ENCODE measurements around the gene MPRIP. TPM values are rescaled to one million over a fixed set of nuclear protein-coding genes. Genes with fewer than 3 reads are reported as not detected.

The MPRIP gene
- total and polyA plus RNA-seq, 2 donors (not counting 3 experiments of a cell fraction or from before 2014, with no cell fraction given): 94.6 to 246 TPM

DNA sequence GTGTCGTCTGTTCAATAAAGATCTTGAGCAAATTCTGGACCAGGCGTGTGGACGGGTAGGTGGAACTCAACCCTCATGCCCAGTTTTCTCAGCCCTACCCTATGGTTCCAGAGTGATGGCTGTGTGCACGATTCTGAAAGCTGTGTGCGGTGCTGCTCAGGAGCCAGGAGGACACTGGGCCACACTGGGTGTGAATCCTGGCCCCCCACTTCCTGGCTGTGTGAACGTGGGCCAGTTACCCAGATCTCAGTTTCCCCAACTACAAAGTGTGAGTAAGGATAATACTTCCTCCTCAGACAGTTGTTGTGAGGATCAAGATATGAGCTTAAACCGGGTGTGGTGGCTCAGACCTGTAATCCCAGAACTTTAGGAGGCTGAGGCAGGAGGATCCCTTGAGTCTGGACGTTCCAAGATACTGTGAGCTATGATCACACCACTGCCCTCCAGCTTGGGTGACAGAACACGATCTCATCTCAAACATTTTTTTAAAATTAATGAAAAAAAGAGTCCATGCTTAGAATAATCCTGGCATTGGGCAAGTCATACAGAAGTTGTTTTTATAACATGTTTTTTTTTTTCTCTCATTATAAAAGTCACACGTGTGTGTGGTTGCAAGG lies 14.7 kb upstream of the MPRIP start:
- H3K79me2 ChIP-seq (ENCODE audit: control insufficient read depth, insufficient read depth, low read length): no peaks in the 10 kb centered on the region
- H3K9ac ChIP-seq (replicated peaks; ENCODE audit: extremely low read depth, insufficient read depth, low read length): no peak overlapping the region
- FAIRE-seq: no peak
- intact Hi-C loops (cut with micrococcal nuclease) (no loop called here), dilution Hi-C loops (cut with MboI; ENCODE audit: extremely low pct_ligation_motif_present, low sequenced_read_pairs) (no loop called here)
- H3K36me3 ChIP-seq (ENCODE audit: control insufficient read depth in 2 of 2, extremely low read depth in 1 of 2, insufficient read depth in 2 of 2, low read length in 2 of 2): no peaks in the 10 kb centered on the region
- H3K4me3 ChIP-seq (replicated peaks in 1 of 3; ENCODE audit: insufficient read depth in 1 of 3, low read depth in 1 of 3, low read length in 3 of 3): no peak overlapping the region
- BruUV-seq (replicated peaks): no TSS peak
- H2AFZ ChIP-seq (ENCODE audit: low read depth, low read length): no peak overlapping the region
- no peak for DNase-seq (ENCODE audit: low read depth, low spot score)
- no peaks in the 10 kb centered on the region for H4K20me1 ChIP-seq (replicated peaks; ENCODE audit: control insufficient read depth, extremely low read depth, insufficient read depth, low read length)
- TF ChIP-seq GATA2 (IDR thresholded peaks at IDR 0.05; ENCODE audit: insufficient read depth, insufficient read length, low read depth, low read length) (no peak), POLR2AphosphoS5 (IDR thresholded peaks at IDR 0.05; ENCODE audit: insufficient read depth, low read depth, low read length) (no peak), FOS (IDR thresholded peaks at IDR 0.05; ENCODE audit: borderline replicate concordance, insufficient read depth, low read length) (no peak), MYC (IDR thresholded peaks at IDR 0.05; ENCODE audit: low read depth, low read length) (no peak), EZH2 (IDR thresholded peaks at IDR 0.05; ENCODE audit: borderline replicate concordance, low read depth, low read length, severe bottlenecking) (no peak), JUN (IDR thresholded peaks at IDR 0.05; ENCODE audit: borderline replicate concordance, insufficient read depth, insufficient read length, low read depth) (no peak), POLR2A (IDR thresholded peaks at IDR 0.05; ENCODE audit: low read depth, low read length) (no peak)
- TF ChIP-seq, protein P1, sequence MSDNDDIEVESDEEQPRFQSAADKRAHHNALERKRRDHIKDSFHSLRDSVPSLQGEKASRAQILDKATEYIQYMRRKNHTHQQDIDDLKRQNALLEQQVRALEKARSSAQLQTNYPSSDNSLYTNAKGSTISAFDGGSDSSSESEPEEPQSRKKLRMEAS (IDR thresholded peaks at IDR 0.05; ENCODE audit: insufficient read depth, insufficient read length): no peak
- TF ChIP-seq, protein P2, sequence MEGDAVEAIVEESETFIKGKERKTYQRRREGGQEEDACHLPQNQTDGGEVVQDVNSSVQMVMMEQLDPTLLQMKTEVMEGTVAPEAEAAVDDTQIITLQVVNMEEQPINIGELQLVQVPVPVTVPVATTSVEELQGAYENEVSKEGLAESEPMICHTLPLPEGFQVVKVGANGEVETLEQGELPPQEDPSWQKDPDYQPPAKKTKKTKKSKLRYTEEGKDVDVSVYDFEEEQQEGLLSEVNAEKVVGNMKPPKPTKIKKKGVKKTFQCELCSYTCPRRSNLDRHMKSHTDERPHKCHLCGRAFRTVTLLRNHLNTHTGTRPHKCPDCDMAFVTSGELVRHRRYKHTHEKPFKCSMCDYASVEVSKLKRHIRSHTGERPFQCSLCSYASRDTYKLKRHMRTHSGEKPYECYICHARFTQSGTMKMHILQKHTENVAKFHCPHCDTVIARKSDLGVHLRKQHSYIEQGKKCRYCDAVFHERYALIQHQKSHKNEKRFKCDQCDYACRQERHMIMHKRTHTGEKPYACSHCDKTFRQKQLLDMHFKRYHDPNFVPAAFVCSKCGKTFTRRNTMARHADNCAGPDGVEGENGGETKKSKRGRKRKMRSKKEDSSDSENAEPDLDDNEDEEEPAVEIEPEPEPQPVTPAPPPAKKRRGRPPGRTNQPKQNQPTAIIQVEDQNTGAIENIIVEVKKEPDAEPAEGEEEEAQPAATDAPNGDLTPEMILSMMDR (IDR thresholded peaks at IDR 0.05; ENCODE audit: extremely low read depth in 1 of 2, insufficient read depth in 1 of 2, low read depth in 1 of 2, low read length in 2 of 2): no peak
- no peaks in the 10 kb centered on the region for H3K27me3 ChIP-seq (ENCODE audit: control insufficient read depth in 2 of 2, insufficient read depth in 2 of 2, low read length in 2 of 2)
- ChIA-PET CTCF (interaction anchor here (1.1 to 1.8 kb wide), 3 partner anchors 36 to 121 kb away, joined by 3 to 5 read pairs (median 3); no protein-coding TSS in a partner anchor), POLR2A (no interaction called here)
- H3K27ac ChIP-seq (ENCODE audit: insufficient read depth, low read depth, low read length): no peak overlapping the region
- H3K9me3 ChIP-seq (replicated peaks; ENCODE audit: control insufficient read depth, insufficient read depth, low read length): no peaks in the 10 kb centered on the region
- no peaks in the 10 kb centered on the region for H3K9me1 ChIP-seq (replicated peaks; ENCODE audit: control insufficient read depth, extremely low read depth, insufficient read depth, low read length)
- H3K4me1 ChIP-seq (ENCODE audit: control insufficient read depth, extremely low read depth, insufficient read depth, low read length): peaks cover 26% of the 10 kb centered on the region
- no peak overlapping the region for H3K4me2 ChIP-seq (ENCODE audit: insufficient read depth, low read length)

Measured in endothelial cell of umbilical vein (primary cell).